ENCODE data around the gene RBP3.

The RBP3 gene

GRCh38 chr10:47348138-47348651 lies at the start of gene RBP3:
Gene RBP3, plus strand, starts transcription at chr10:47348363. Its CDS starts 122 bp downstream, at chr10:47348485.
- Mint-ChIP-seq H3K9me3 (no peaks in the 10 kb centered on the region), H3K4me1 (no peaks in the 10 kb centered on the region), H3K4me3 (no peak within 1 kb of the TSS), H3K27ac (no peak within 1 kb of the TSS), H3K36me3 (no peaks in the 10 kb centered on the region)
- no peak for ATAC-seq
- DNase-seq (ENCODE audit: low spot score in 2 of 2): no peak

GRCh38 chr10:47298715-47299114 lies 49.4 kb upstream of the RBP3 start:
- Mint-ChIP-seq H3K36me3 (no peaks in the 10 kb centered on the region), H3K9me3 (no peaks in the 10 kb centered on the region), H3K4me3 (no peak overlapping the region), H3K4me1 (peaks cover 6% of the 10 kb centered on the region), H3K27ac (no peak overlapping the region)
- no peak for DNase-seq (ENCODE audit: low spot score in 2 of 2)
- no peak for ATAC-seq

- no peak for ATAC-seq
- no peaks in the 10 kb centered on the region for H3K9me3 Mint-ChIP-seq
- no peak within 1 kb of the TSS for H3K27ac Mint-ChIP-seq
- H3K4me1 Mint-ChIP-seq: peaks cover 6% of the 10 kb centered on the region
- peak within 1 kb of the TSS; percentile 47 for H3K4me3 Mint-ChIP-seq
- H3K36me3 Mint-ChIP-seq: no peaks in the 10 kb centered on the region
- DNase-seq (ENCODE audit: low spot score in 2 of 2): no peak
Measured at GRCh38 chr10:47299611-47300428, 48.3 kb upstream of the RBP3 start, which contains the start of gene GDF10. Gene GDF10, plus strand, starts transcription at chr10:47300197. Its CDS starts 455 bp downstream, at chr10:47300652.

GRCh38 chr10:47300429-47300931 lies 47.7 kb upstream of the RBP3 start:
- no peaks in the 10 kb centered on the region for H3K36me3 Mint-ChIP-seq
- peak overlapping the region; percentile 47 for H3K4me3 Mint-ChIP-seq

DNA sequence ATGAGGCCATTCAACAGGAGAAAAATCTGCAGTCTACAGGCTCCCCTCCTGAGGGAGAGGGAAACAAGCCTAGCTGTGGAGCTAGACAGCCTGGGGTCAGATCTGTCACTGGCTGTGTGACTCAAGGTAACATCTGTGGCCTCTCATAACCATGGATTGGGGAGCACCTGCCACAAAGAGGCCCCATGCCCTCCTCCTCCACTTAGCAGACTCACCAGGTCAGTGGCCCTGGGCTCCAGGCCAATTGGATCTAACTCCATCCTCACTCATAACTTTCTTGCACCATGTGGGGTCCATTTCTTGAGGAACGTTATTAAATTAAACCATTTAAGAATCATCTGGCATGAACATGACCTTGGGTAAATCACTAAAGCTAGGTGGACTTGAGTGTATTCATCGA lies 46.3 kb upstream of the RBP3 start:
- Mint-ChIP-seq H3K27ac (no peak overlapping the region), H3K36me3 (no peaks in the 10 kb centered on the region), H3K4me3 (no peak overlapping the region), H3K9me3 (no peaks in the 10 kb centered on the region), H3K4me1 (peaks cover 6% of the 10 kb centered on the region)
- no peak for ATAC-seq
- no peak for DNase-seq (ENCODE audit: low spot score in 2 of 2)

More at GRCh38 chr10:47300429-47300931, 47.7 kb upstream of the RBP3 start:
- peaks cover 6% of the 10 kb centered on the region for H3K4me1 Mint-ChIP-seq
- DNase-seq (ENCODE audit: low spot score in 2 of 2): no peak
- ATAC-seq: no peak
- H3K9me3 Mint-ChIP-seq: no peaks in the 10 kb centered on the region
- no peak overlapping the region for H3K27ac Mint-ChIP-seq

DNA sequence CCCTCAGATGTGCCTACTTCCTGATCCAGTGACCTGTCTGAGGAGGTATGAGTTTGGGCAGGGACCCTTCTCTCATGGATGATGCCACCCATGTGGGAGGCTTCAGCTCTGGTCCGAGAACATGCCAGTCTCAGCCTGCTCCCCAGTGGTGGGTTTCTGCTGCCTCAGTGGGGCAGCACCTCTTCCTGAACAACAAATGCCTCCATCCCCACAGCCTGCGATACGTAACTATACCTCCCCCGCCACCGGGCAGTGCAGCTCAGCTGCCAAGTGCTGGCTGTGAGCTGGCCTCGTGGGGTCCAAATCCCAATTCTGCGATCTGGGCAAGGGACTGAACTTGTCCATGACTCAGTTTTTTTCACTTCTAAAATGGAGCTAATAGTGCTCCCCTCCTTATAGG lies 45.1 kb upstream of the RBP3 start:
- H3K4me1 Mint-ChIP-seq: peaks cover 6% of the 10 kb centered on the region
- H3K36me3 Mint-ChIP-seq: no peaks in the 10 kb centered on the region
- ATAC-seq (no peak), DNase-seq (ENCODE audit: low spot score in 2 of 2) (no peak)
- no peaks in the 10 kb centered on the region for H3K9me3 Mint-ChIP-seq
- no peak overlapping the region for H3K27ac Mint-ChIP-seq
- no peak overlapping the region for H3K4me3 Mint-ChIP-seq

- Mint-ChIP-seq H3K4me3 (no peak overlapping the region), H3K36me3 (no peaks in the 10 kb centered on the region), H3K27ac (no peak overlapping the region), H3K4me1 (peaks cover 6% of the 10 kb centered on the region), H3K9me3 (no peaks in the 10 kb centered on the region)
- ATAC-seq: no peak
- no peak for DNase-seq (ENCODE audit: low spot score in 2 of 2)
Measured at GRCh38 chr10:47303866-47304265, 44.3 kb upstream of the RBP3 start.

- no peak for ATAC-seq
- no peak for DNase-seq (ENCODE audit: low spot score in 2 of 2)
- Mint-ChIP-seq H3K9me3 (no peaks in the 10 kb centered on the region), H3K27ac (no peak overlapping the region), H3K36me3 (no peaks in the 10 kb centered on the region), H3K4me1 (peaks cover 6% of the 10 kb centered on the region), H3K4me3 (no peak overlapping the region)
Measured at GRCh38 chr10:47305566-47305965, 42.6 kb upstream of the RBP3 start.

DNA sequence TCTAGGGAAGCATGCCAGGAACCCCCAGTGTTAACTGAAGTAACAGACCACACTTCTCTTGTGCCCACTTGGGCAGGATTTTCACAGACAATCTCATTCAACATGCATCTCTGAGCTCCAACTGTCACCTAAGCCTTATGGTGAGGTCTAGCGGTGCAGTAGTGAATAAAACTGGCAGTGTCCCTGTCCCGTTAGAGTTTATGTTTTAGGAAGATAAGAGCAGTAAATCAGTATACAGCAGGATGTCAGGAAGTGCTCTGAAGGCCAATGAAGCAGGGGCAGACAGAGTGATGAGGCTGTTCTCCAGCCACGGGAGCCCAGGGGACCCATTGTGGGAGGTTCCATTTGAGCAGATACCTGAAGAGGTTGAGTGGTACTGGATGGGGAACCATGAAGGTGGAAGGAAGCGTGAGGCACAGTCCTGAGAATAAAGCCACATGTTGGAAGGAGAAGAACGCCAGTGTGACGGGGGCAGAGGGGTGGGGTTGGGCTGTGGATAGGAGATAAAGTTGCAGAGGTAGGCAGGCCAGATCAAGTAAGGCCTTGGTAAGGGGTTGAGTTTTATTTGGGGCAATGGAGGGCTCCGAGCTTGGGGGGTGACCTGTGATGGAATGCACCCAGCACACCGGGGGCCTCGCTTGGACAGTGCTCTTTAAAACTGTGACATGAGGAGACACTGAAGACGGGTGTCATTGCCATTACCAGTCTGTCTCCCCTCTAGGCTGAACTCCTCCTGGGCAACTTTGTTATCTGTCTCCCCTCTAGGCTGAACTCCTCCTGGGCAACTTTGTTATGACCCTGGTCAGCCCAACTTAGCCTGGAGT lies 41.6 kb upstream of the RBP3 start:
- no peaks in the 10 kb centered on the region for H3K36me3 Mint-ChIP-seq
- DNase-seq (ENCODE audit: low spot score in 2 of 2): no peak
- no peak for ATAC-seq
- H3K4me1 Mint-ChIP-seq: no peaks in the 10 kb centered on the region
- H3K4me3 Mint-ChIP-seq: no peak overlapping the region
- no peak overlapping the region for H3K27ac Mint-ChIP-seq
- H3K9me3 Mint-ChIP-seq: no peaks in the 10 kb centered on the region

DNA sequence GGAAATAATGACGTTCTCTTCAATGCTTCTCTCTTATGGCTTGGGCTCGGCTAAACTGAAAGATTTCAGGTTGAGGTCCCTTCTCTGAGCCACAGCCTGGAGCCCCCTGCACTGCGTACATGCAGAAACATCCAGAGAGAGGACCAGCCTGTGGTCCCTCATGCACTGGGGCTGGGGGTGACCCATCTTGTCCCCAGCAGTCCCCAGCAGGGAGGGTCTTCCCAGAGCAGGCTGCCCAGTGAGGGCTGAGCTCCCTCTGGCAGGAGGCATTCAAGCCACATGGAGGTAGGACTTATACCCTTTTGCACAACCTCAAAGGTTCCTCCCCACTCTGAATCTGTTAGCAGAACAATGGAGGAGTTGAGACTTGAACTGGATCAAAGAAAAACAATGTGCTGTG lies 40.8 kb upstream of the RBP3 start:
- Mint-ChIP-seq H3K4me1 (no peaks in the 10 kb centered on the region), H3K36me3 (no peaks in the 10 kb centered on the region), H3K27ac (no peak overlapping the region), H3K4me3 (no peak overlapping the region), H3K9me3 (no peaks in the 10 kb centered on the region)
- no peak for ATAC-seq
- DNase-seq (ENCODE audit: low spot score in 2 of 2): no peak

- no peaks in the 10 kb centered on the region for H3K9me3 Mint-ChIP-seq
- H3K36me3 Mint-ChIP-seq: no peaks in the 10 kb centered on the region
- DNase-seq (ENCODE audit: low spot score in 2 of 2) (no peak), ATAC-seq (no peak)
- H3K4me1 Mint-ChIP-seq: no peaks in the 10 kb centered on the region
- H3K4me3 Mint-ChIP-seq: no peak overlapping the region
- no peak overlapping the region for H3K27ac Mint-ChIP-seq
Measured at GRCh38 chr10:47308775-47309174, 39.4 kb upstream of the RBP3 start.

DNA sequence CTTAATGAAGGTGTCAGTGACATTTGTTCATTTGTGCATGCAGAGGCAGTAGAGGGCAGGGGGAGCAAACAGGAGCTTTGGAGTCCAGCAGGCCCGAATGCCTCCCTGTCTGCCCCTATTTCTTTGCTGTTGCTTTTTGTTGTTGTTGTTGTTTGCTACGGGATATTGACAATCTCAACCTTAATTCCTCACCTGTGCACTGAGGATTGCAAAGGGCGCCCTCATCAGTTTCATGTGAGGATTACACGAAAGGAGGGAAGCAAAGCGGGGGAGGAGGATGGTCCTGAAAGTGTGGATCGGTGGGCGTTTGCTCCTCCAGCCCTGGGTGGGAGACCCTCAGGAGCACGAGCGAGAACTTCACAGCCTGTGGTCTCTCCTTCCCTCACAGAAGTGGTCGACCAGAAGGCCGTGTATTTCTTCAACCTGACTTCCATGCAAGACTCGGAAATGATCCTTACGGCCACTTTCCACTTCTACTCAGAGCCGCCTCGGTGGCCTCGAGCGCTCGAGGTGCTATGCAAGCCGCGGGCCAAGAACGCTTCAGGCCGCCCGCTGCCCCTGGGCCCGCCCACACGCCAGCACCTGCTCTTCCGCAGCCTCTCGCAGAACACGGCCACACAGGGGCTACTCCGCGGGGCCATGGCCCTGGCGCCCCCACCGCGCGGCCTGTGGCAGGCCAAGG lies 38.6 kb upstream of the RBP3 start:
- ATAC-seq: no peak

DNA sequence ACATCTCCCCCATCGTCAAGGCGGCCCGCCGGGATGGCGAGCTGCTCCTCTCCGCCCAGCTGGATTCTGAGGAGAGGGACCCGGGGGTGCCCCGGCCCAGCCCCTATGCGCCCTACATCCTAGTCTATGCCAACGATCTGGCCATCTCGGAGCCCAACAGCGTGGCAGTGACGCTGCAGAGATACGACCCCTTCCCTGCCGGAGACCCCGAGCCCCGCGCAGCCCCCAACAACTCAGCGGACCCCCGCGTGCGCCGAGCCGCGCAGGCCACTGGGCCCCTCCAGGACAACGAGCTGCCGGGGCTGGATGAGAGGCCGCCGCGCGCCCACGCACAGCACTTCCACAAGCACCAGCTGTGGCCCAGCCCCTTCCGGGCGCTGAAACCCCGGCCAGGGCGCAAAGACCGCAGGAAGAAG lies 38.1 kb upstream of the RBP3 start:
- no peak overlapping the region for H3K4me3 Mint-ChIP-seq
- ATAC-seq: no peak
- no peaks in the 10 kb centered on the region for H3K9me3 Mint-ChIP-seq
- no peaks in the 10 kb centered on the region for H3K36me3 Mint-ChIP-seq
- no peak overlapping the region for H3K27ac Mint-ChIP-seq
- no peak for DNase-seq (ENCODE audit: low spot score in 2 of 2)
- H3K4me1 Mint-ChIP-seq: no peaks in the 10 kb centered on the region

More for the DNA sequence above, 38.6 kb upstream of the RBP3 start:
- H3K27ac Mint-ChIP-seq: no peak overlapping the region
- H3K9me3 Mint-ChIP-seq: no peaks in the 10 kb centered on the region
- H3K4me1 Mint-ChIP-seq: no peaks in the 10 kb centered on the region
- no peaks in the 10 kb centered on the region for H3K36me3 Mint-ChIP-seq
- no peak for DNase-seq (ENCODE audit: low spot score in 2 of 2)
- no peak overlapping the region for H3K4me3 Mint-ChIP-seq

GRCh38 chr10:47311193-47311931 lies 36.8 kb upstream of the RBP3 start:
- H3K4me1 Mint-ChIP-seq: no peaks in the 10 kb centered on the region
- H3K27ac Mint-ChIP-seq: no peak overlapping the region
- DNase-seq (ENCODE audit: low spot score in 2 of 2) (peak in 1 of 2 donors; percentile 52), ATAC-seq (peak; percentile 19)
- H3K9me3 Mint-ChIP-seq: no peaks in the 10 kb centered on the region
- H3K4me3 Mint-ChIP-seq: no peak overlapping the region
- H3K36me3 Mint-ChIP-seq: no peaks in the 10 kb centered on the region

Data from stimulated activated effector memory CD8-positive, alpha-beta T cell treated with anti-CD3 and anti-CD28 coated beads, Interleukin-12 subunit alpha, Interleukin-12 subunit beta, amount 100 ng/mL, for 72 hours (primary cell).